Tibial nerve (tissue), 4 donors: Measurements from ENCODE around the gene CEP164. TPM values are rescaled to one million over a fixed set of nuclear protein-coding genes. Genes with fewer than 3 reads are reported as not detected.

Source experiments
- DNase-seq, 2 donors: peaks; one replicate each; pipeline ENCODE4 v3.0.0-alpha.2; 2019; ENCODE audit warnings: low spot score in 2 of 2
- H3K27ac ChIP-seq, 4 donors: fragments of 200-600 bp; sonication (generic) in 3 of 4; one replicate each; pipeline ENCODE4 v1.5.1; 2017 to 2019; ENCODE audit warnings: mild to moderate bottlenecking in 1 of 4
- H3K27me3 ChIP-seq, 2 donors: fragments of 200-600 bp; sonication (generic) in 1 of 2; one replicate each; pipeline versions ENCODE4 v1.5.1 to v1.6.0; 2017 to 2019
- H3K36me3 ChIP-seq, 3 donors: fragments of 200-600 bp; sonication (generic); one replicate each; pipeline ENCODE4 v1.5.1; 2018 to 2019
- H3K4me1 ChIP-seq, 4 donors: fragments of 200-600 bp; sonication (generic) in 3 of 4; one replicate each; pipeline ENCODE4 v1.5.1; 2017 to 2019
- H3K4me3 ChIP-seq, 4 donors: fragments of 200-600 bp; sonication (generic) in 3 of 4; one replicate each; pipeline ENCODE4 v1.5.1; 2017 to 2019; ENCODE audit warnings: mild to moderate bottlenecking in 1 of 4, moderate library complexity in 1 of 4
- H3K9me3 ChIP-seq, 4 donors: fragments of 200-600 bp; sonication (generic) in 3 of 4; one replicate each; pipeline ENCODE4 v1.5.1; 2017 to 2019
- CTCF ChIP-seq, 5 experiments: fragments of 200-600 bp in 3 of 5; fragments of 450-650 bp in 2 of 5; sonication (generic) in 3 of 5; IDR thresholded peaks; one replicate each; pipeline ENCODE4 v1.5.1; 2016 to 2019; ENCODE audit warnings: antibody characterized with exemption in 5 of 5, mild to moderate bottlenecking in 3 of 5, moderate library complexity in 2 of 5
- EP300 ChIP-seq, 2 donors: sonication (generic); formaldehyde crosslinking; IDR thresholded peaks; one replicate each; pipeline ENCODE4 v1.6.1; 2017; ENCODE audit warnings: antibody characterized with exemption in 2 of 2, mild to moderate bottlenecking in 1 of 2
- POLR2A ChIP-seq, 2 donors: fragments of 450-650 bp; IDR thresholded peaks; one replicate each; pipeline ENCODE4 v1.6.1; 2017; ENCODE audit warnings: antibody characterized with exemption in 2 of 2, mild to moderate bottlenecking in 2 of 2, moderate library complexity in 2 of 2
- WGBS, 2 donors: methylation state at CpG; one replicate each; pipeline ENCODE4 v1.1.5; 2018; 5-methylcytosine and 5-hydroxymethylcytosine counted together
- total RNA-seq, 4 donors: library from RNA; depleted of rRNA; stranded (reverse); fragments of >200 nt; gene quantifications; one replicate each; pipeline ENCODE4 v1.1.0, GENCODE V29; 2016

The CEP164 gene
- total RNA-seq, 4 donors from 2014 or later = 23.9 to 53.4 (median 39.4) TPM

GRCh38 chr11:117437041-117437790, 109.6 kb downstream of the CEP164 start:
- no peaks in the 10 kb centered on the region for H3K9me3 ChIP-seq
- TF ChIP-seq CTCF (IDR thresholded peaks at IDR 0.05) (no peak), EP300 (IDR thresholded peaks at IDR 0.05) (no peak), POLR2A (IDR thresholded peaks at IDR 0.05) (no peak)
- WGBS, 2 donors = 79 to 82% methylated on average over 23 of the region's 23 CpGs
- no peak overlapping the region for H3K27ac ChIP-seq
- H3K27me3 ChIP-seq = peaks cover 0 to under 1% of the 10 kb centered on the region in 2 donors
- H3K36me3 ChIP-seq = peaks cover 0 to 5% (median 0%) of the 10 kb centered on the region in 3 donors
- H3K4me1 ChIP-seq = no peaks in the 10 kb centered on the region
- no peak overlapping the region for H3K4me3 ChIP-seq
- DNase-seq = no peak

GRCh38 chr11:117437791-117438130, 110.1 kb downstream of the CEP164 start:
- no peaks in the 10 kb centered on the region for H3K9me3 ChIP-seq
- 80 to 84% methylated on average over 14 of the region's 14 CpGs for WGBS, 2 donors

GRCh38 chr11:117438371-117439000, 110.8 kb downstream of the CEP164 start:
- H3K9me3 ChIP-seq = no peaks in the 10 kb centered on the region
- H3K27ac ChIP-seq = no peak overlapping the region
- whole genome bisulfite sequencing, 2 donors = 69 to 78% methylated on average over 17 of the region's 17 CpGs
- H3K4me3 ChIP-seq = no peak overlapping the region
- no peak for TF ChIP-seq POLR2A (IDR thresholded peaks at IDR 0.05)
- TF ChIP-seq EP300 (IDR thresholded peaks at IDR 0.05) = no peak
- no peak for DNase-seq
- H3K4me1 ChIP-seq = peaks cover 0 to 2% (median 0%) of the 10 kb centered on the region in 4 donors
- H3K36me3 ChIP-seq = peaks cover 0 to 5% (median 0%) of the 10 kb centered on the region in 3 donors
- H3K27me3 ChIP-seq = peaks cover 0 to 12% of the 10 kb centered on the region in 2 donors

More at GRCh38 chr11:117437791-117438130, 110.1 kb downstream of the CEP164 start:
- DNase-seq = no peak
- Histone ChIP-seq H3K36me3 (peaks cover 0 to 5% (median 0%) of the 10 kb centered on the region in 3 donors), H3K27me3 (peaks cover 0 to 6% of the 10 kb centered on the region in 2 donors), H3K4me3 (no peak overlapping the region), H3K4me1 (no peaks in the 10 kb centered on the region), H3K27ac (no peak overlapping the region)
- no peak for TF ChIP-seq EP300 (IDR thresholded peaks at IDR 0.05)
- TF ChIP-seq POLR2A (IDR thresholded peaks at IDR 0.05) = no peak
- TF ChIP-seq CTCF (IDR thresholded peaks at IDR 0.05) = no peak

GRCh38 chr11:117439256-117439655, 111.6 kb downstream of the CEP164 start:
- Histone ChIP-seq H3K4me1 (peaks cover 0 to 9% (median 0%) of the 10 kb centered on the region in 4 donors), H3K9me3 (no peaks in the 10 kb centered on the region), H3K4me3 (no peak overlapping the region), H3K27ac (no peak overlapping the region), H3K36me3 (peaks cover 0 to 5% (median 0%) of the 10 kb centered on the region in 3 donors), H3K27me3 (peaks cover 0 to 18% of the 10 kb centered on the region in 2 donors)
- TF ChIP-seq POLR2A (IDR thresholded peaks at IDR 0.05) (no peak), EP300 (IDR thresholded peaks at IDR 0.05) (no peak), CTCF (IDR thresholded peaks at IDR 0.05) (no peak)
- WGBS, 2 donors = 85 to 89% methylated on average over 12 to 13 of the region's 13 CpGs
- DNase-seq = no peak

- Histone ChIP-seq H3K27ac (no peak overlapping the region), H3K27me3 (peaks cover 0 to 28% of the 10 kb centered on the region in 2 donors), H3K36me3 (peaks cover 0 to 5% (median 0%) of the 10 kb centered on the region in 3 donors), H3K4me3 (no peak overlapping the region), H3K4me1 (peaks cover 0 to 9% (median 0%) of the 10 kb centered on the region in 4 donors), H3K9me3 (no peaks in the 10 kb centered on the region)
- TF ChIP-seq POLR2A (IDR thresholded peaks at IDR 0.05) = no peak
- TF ChIP-seq CTCF (IDR thresholded peaks at IDR 0.05) = no peak
- TF ChIP-seq EP300 (IDR thresholded peaks at IDR 0.05) = no peak
- WGBS, 2 donors = 78 to 81% methylated on average over 8 of the region's 8 CpGs
- no peak for DNase-seq
Measured at GRCh38 chr11:117440258-117440657, 112.6 kb downstream of the CEP164 start.
